ENCODE measurements around the gene AOPEP. TPM values are rescaled to one million over a fixed set of nuclear protein-coding genes. Genes with fewer than 3 reads are reported as not detected.

AOPEP gene
- total RNA-seq, 1 experiment from 2014 or later: 36.4 TPM

DNA sequence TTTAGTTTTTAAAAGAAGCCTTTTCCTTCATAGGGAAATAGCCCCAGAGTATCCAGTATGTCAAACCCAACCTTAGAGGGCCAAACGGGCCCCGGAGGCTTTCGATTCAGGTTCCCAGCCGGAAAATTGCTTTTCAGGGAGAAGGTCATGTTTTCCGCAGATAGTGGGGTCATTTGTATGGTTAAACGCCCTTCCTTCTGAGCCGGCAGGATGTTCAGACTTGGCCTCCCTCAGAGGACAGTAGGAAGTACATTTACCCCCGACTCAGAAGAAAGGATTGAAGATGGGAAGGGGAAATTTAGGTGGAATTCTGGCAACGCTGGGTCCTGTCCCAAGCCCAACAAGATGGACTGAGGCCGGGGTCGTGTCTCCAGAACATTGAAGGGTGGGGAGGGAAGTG, 195.2 kb downstream of the AOPEP start:
- POLR2A ChIA-PET: no interaction called here
- intact Hi-C loops (cut with micrococcal nuclease; ENCODE audit: unreplicated experiment): no loop called here
- TF ChIP-seq TCF7L2 (IDR thresholded peaks at IDR 0.05; ENCODE audit: low read depth, low read length): no peak
- no peak for TF ChIP-seq REST (IDR thresholded peaks at IDR 0.05; ENCODE audit: insufficient read depth in 1 of 2, low read depth in 2 of 2, low read length in 1 of 2)
- no peak for TF ChIP-seq CTCF (IDR thresholded peaks at IDR 0.05)
- TF ChIP-seq SIN3A (IDR thresholded peaks at IDR 0.05; ENCODE audit: borderline replicate concordance, insufficient read depth, low read depth, low read length): no peak
- TF ChIP-seq POLR2AphosphoS5 (IDR thresholded peaks at IDR 0.05; ENCODE audit: low read depth, low read length): no peak
- in situ Hi-C loops (cut with HindIII; ENCODE audit: low pct_unique_long_range_greater_than_20kb, low sequenced_read_pairs): no loop called here
- Histone ChIP-seq H3K36me3 (ENCODE audit: control insufficient read depth, insufficient read depth, low read length) (no peaks in the 10 kb centered on the region), H3K4me1 (ENCODE audit: control insufficient read depth, insufficient read depth, low read length) (peaks cover 60% of the 10 kb centered on the region), H3K4me3 (ENCODE audit: low read depth in 2 of 2, low read length in 2 of 2) (peak overlapping the region in 1 of 2 experiments; percentile 18; a peak in 1 of 4 replicates), H3K9me3 (ENCODE audit: control insufficient read depth, insufficient read depth, low read depth, low read length) (no peaks in the 10 kb centered on the region), H3K27ac (ENCODE audit: low read length) (peak overlapping the region; percentile 98), H3K27me3 (ENCODE audit: control insufficient read depth, insufficient read depth, low read length) (no peaks in the 10 kb centered on the region)
- CTCF ChIA-PET: no interaction called here
- no TSS peak for BruUV-seq (replicated peaks)
- DNase-seq (ENCODE audit: low read depth, low spot score) (no peak), ATAC-seq (no peak)

- POLR2A ChIA-PET: no interaction called here
- DNase-seq (ENCODE audit: low read depth, low spot score): no peak
Measured at GRCh38 chr9:94922098-94922607, 195.7 kb downstream of the AOPEP start.

More at GRCh38 chr9:94922098-94922607, 195.7 kb downstream of the AOPEP start:
- peak overlapping the region; percentile 98 for H3K27ac ChIP-seq (ENCODE audit: low read length)
- CTCF ChIA-PET: no interaction called here
- peaks cover 57% of the 10 kb centered on the region for H3K4me1 ChIP-seq (ENCODE audit: control insufficient read depth, insufficient read depth, low read length)
- BruUV-seq (replicated peaks): no TSS peak
- no peaks in the 10 kb centered on the region for H3K9me3 ChIP-seq (ENCODE audit: control insufficient read depth, insufficient read depth, low read depth, low read length)
- H3K36me3 ChIP-seq (ENCODE audit: control insufficient read depth, insufficient read depth, low read length): no peaks in the 10 kb centered on the region
- TF ChIP-seq POLR2AphosphoS5 (IDR thresholded peaks at IDR 0.05; ENCODE audit: low read depth, low read length) (peak; percentile 66; the same call in 1 of the 2 replicates), CTCF (IDR thresholded peaks at IDR 0.05) (no peak)
- no peaks in the 10 kb centered on the region for H3K27me3 ChIP-seq (ENCODE audit: control insufficient read depth, insufficient read depth, low read length)
- ATAC-seq: peak; percentile 79
- H3K4me3 ChIP-seq (ENCODE audit: low read depth in 2 of 2, low read length in 2 of 2): peak overlapping the region in 1 of 2 experiments; percentile 18; a peak in 2 of 4 replicates
- intact Hi-C loops (cut with micrococcal nuclease; ENCODE audit: unreplicated experiment): no loop called here
- in situ Hi-C loops (cut with HindIII; ENCODE audit: low pct_unique_long_range_greater_than_20kb, low sequenced_read_pairs): no loop called here

All from Panc1 (cell line).